HG02973 (cell line): Measurements from ENCODE around the gene GFRA1.
"Not testable (repeated sequence)": the region's sequence is repeated elsewhere in the genome, so short reads cannot be mapped to it uniquely, and the experiment has no call there.

Experiments
- ATAC-seq: cut with Tn5 transposase; IDR thresholded peaks from one replicate; pipeline ENCODE4 v1.9.1; 2021; ENCODE audit warnings: moderate library complexity; ENCODE audit not compliant: unreplicated experiment

GFRA1 gene

DNA sequence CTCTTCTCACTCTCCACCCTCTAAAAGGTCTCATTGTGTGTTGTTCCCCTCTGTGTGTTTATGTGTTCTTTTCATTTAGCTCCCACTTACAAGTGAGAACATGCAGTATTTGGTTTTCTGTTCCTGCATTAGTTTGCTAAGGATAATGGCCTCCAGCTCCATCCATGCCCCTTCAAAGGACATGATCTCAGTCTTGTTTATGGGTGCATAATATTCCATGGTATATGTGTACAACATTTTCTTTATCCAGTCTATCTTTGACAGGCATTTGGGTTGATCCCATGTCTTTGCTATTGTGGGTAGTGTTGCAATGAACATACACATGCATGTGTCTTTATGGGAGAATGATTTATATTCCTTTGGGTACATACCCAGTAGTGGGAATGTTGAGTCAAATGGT lies 107.1 kb downstream of the GFRA1 start:
- ATAC-seq, result not testable (repeated sequence)

DNA sequence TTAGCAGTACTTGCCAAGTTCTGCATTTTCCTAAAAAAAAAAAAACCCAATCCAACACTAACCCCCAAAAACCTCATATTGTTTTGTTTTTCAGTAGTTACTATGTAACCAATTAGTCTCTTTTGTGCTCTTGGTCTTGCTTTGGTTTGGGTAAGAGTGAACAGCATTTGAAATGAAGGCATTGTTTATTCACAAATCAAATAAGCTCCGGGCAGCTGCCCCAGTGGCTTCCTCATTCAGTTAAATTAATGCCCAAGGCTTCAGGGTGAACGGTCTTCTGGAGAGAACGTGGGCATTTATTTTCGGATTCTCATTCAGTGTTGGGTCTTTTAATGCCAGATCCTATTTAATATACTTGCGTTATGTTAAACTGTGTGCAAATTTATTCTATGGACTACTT lies 108.7 kb downstream of the GFRA1 start:
- no peak for ATAC-seq

DNA sequence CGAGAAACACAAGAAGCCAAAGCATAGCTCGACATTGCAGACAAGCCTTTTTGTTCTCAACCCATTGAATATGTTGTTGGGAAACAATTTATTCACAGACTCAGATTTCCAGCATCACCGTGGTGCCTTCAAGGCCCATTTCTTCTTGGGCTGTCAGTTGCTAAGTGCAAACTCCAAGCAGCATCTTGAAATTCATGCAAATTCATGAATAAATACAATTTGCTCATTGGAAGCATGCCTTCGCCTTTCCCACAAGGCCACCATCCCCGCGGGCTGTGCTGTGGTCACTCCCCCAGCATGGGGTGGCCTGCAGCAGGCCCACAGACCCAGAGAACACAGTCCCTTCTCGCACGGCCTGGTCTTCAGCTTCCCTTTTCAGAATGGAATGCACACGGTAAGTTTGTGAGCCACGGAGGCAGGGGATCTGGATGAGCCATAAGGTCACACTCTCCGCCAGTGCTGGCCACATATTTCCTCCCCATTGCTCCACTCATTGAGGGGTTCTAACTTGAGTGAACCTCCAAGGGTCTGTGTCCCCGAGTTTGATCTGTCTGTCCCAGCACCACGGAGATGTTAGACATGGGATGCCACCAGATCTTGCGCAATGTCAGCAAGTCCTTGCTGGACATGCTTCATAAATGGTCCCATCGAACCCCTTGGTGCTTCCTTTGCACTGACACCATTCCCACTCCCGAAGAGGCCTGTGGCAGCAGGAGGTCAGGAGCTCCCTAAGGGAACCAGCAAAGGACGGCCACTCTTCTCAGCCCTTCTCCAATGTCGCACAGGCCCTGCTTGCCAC lies 109.5 kb downstream of the GFRA1 start:
- ATAC-seq, result no peak

DNA sequence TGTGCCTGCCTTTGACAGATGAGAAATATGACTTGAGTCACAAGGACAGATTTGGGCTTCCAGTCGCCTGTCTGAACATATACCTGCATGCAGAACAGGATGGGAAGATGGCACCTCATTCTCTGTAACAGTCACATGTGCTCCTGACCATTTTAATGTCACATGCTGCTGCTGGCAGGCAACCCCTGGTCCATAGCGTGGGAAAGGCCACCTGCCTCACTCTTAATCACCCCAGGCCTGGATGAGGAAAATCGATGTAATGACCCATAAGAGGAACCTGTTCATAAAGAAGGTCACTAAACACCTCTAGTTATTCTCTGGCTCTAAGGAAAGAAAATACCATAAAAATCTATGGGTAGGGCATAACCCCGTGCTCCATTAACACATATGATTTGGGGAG lies 110.2 kb downstream of the GFRA1 start:
- ATAC-seq, result no peak

DNA sequence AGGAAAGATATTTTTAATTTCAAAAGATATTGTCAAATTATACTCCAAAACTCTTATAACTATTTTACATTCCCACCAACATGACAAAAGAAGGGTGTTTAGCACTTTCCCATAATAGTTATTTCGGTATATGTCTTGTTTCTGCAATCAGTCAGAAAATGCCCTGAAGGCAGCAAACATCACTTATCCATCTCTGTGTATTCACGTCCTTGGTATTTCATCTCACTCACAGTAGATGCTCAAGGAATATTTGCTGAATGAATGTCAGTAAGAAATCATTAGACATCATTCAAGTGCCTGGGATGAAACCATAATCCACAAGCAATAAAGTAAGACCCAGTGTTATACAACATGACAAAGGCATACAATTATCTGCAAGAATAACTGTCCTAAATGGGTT lies 112.7 kb downstream of the GFRA1 start:
- no peak for ATAC-seq

DNA sequence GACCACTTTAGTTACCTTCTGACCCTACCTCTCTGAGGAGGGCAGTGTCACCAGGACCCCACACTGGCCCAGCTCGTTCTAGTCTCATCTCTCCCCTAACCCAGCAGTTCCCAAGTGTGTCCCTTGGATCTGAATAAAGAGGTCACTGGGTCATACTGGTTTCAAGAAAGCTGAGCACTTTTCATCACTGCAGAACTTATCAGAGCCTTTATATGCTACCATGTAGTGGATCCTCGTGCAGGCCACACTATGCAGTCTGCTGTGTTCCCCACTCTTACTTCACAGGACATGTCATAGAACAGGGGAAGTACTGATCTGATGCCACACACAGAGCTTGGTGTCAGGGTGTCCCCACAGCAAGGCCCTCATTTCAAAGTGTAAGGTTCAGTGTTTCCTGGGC lies 113.8 kb downstream of the GFRA1 start:
- ATAC-seq, result no peak

DNA sequence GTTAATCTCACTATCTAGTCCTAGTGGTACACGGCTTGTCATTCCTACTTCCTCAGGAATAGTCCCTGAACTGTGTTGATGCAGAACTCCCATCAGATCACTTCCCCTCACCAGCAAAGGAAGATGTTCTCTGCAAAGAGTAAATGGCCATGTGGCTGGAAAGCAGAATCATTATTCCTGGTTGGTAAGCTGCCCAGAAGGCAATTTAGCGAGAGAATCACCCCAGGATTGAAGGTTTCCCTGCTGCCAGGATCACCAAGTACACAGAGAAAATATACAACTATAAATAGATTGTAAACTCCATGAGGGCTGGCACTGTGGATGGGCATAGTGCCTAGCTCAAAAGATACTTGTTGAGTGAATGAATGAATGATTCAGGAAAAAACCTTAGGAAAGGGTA lies 115.0 kb downstream of the GFRA1 start:
- no peak for ATAC-seq

DNA sequence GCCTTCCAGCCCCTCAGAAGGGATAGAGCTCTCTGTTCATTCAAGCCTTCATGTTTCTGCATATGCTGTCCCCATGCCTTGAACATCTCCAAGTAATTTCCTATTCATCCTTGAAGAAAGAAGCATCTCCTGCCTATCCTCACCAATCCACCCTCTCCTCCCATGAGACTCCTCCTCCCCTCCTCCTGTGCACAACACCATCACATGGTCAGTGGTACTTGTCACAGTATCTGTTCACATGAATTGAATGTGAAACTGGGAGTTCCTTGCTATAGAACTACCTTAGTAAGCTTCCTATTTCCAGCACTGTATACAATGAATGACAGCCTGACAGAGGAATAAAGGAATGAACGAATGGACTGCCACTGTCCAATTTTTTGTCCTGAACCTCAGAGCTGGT lies 115.5 kb downstream of the GFRA1 start:
- ATAC-seq, result no peak

DNA sequence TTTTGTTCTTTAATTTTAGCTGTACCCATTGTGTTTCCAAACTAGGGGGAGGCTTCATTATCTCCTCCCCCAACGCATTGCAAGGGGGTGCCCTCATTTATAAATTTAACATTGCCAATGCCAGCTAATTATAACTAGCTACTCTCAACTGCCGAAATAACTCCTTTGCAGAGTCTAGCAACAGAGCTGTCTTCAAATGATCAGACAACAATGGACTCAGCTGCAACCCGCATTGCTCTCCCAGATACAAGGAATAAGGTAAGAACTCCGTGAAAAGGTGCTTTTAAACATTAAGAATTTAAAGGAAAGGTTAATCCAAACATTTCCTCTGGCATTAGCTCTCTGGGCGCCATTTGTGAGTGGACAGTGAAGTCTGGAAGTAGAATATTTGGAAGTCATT lies 116.2 kb downstream of the GFRA1 start:
- ATAC-seq, result no peak

DNA sequence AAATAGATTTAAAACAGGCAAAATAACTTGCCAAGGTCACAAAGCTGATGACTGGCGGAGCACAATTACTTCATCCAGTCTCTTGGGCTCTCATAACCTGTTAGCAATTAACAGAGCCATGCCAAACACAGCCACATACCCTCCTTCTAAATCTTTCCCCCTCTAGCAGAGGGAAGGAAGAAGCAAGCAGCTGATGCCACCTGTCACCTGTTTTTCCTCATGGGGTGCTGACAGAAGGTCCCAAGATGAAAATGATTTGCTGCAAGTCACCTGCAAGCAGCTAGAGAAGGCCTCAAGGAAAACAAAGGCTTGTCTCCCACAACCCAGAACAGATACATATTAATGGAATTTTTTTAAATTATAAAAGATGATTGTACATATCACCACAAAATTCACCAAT lies 117.8 kb downstream of the GFRA1 start:
- ATAC-seq, result no peak

DNA sequence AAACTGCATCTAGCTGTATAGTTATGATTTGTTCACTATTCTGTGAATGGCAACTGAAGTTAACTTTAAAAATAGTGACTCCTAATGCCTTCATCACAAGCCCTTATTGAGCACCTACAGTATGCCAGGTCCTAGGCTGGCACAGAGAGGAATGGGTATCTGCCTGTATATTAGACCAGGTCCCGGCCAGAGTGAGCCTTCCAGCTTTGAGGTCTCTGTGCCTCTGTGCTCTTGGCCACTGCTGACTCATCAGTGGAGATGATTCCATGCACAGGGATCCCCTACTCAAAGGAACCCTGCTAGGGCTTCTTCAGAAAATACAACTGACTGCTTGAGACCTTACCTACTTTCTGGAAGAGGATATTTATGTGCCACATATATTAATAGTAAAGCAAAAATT lies 118.4 kb downstream of the GFRA1 start:
- no peak for ATAC-seq

DNA sequence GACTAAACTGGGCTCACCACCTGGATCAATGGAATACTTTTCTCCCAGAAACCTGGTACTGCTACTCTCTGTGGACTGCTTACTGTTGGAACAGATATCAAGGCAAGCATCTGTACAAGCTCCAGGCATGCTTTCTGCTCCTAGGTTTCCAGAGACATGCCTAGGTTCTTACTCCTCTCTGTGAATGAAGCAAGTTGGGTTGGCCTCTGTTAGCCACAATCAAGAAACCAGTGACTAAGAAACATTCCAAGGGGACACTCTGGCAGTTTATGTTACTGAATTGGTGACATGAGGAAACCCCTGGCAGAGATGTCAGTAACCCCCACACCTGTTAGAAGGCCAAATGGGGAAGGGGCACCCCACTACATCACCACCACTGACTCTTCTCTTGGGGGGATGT lies 121.9 kb downstream of the GFRA1 start:
- no peak for ATAC-seq

DNA sequence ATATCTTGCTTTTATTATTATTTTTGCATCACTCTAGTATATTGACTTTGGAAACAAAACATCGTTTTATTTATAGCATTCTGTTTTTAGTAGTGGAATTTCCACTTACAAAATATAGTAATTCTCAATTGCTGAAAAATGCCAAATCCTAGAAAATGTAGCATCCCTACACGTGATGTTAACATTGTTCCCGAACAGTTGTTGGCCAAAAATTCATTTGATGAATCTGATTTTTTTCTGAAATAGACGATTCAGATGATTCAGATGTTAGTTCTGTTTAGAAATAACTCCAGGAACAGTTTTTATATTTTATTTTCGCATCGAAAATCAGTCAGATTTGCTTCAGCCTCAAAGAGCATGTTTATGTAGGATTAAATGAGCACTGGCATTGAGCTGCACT lies 122.4 kb downstream of the GFRA1 start:
- no peak for ATAC-seq

DNA sequence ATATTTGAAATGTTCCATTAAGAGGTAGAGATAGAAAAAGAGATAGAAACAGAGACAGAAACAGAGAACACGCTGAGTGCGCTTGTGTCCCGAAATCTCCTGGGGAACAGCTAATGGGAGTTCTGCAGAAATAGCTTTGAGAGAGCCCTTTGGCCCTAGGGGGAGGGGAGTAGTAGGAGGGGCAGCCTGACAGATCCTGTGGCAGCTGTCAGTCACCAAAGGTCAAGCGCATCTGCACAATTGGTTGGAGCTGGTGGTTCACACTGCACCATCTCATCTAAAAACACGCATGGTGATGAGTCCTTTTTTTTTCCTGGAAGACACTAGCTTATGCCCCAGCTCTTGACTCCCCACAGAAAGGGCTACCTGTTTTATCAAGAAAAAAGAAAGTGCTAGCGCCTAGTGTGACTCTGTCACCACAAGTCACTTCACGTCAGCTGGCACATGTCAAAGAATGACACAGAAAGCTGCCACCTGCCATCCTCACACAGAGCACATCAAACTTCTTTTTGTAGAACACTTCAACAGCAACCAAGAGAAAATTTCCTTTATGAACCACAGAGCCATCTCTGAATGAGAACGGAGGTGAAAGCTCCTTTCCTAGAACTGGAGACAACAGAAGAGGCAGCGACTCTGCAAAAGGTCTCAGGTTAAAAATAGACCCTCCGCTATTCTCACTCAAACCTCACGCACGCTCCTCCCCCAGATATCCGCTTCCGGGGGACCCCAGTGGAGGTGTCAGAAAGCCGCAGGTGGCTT lies 125.7 kb downstream of the GFRA1 start:
- ATAC-seq, result peak; percentile 69

DNA sequence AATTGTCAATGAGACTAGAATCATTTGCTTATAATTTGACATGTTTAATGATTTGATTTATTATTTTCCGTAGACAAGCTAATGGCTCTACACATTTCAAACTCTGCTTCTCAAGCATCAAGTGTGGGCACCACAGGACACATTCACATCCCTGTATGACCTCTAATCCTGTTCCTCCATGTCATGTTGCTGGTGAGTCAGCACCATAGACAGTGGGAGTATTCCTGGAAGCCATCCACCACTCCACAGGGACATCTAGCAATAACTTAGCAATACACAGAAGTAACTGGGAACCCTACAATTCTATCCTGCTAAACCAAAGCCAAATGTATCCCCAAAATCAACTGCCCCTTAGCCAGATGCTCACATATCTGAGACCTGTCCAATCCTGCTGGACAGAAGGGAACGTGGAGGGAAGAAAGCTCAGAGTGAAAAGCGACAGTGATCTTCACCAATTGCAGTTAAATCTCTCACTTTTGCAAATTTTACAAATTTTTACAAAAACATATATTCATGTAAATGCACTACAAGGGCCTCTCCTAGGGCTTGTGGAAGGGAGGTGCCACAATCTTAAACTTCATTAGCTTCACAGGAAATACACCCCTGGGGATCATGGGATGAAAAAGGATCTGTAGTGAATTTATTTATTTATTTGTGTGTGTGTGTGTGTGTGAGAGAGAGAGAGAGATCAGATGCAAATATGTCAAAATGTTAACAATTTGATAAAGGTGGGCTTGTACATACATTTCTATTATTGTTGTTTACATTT lies 126.5 kb downstream of the GFRA1 start:
- no peak for ATAC-seq

DNA sequence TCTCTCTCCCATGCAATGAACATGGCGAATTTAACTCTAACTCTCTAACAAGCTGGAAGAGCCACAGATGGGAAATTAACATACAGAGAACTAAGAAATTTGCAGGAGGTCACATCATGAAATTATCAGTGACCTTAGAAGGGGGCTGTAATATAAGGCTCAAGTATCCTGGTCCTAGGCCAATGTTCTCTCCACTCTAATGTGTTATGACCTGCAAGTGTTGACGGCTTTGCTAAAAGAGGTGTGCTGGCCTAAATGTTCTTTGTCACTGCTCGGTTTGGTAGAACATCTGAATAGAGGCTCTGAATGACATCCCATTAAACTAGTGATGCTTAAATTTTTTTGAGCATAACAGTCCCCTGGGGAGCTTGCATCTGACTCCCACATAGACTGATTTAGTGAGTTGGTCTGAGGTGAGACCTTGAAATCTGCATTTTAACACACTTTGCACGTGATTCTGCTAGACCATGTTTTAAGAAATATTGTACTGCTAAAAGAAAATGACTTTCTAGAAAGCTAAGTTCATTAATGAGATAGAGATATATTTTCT lies 129.3 kb downstream of the GFRA1 start:
- ATAC-seq, result no peak

DNA sequence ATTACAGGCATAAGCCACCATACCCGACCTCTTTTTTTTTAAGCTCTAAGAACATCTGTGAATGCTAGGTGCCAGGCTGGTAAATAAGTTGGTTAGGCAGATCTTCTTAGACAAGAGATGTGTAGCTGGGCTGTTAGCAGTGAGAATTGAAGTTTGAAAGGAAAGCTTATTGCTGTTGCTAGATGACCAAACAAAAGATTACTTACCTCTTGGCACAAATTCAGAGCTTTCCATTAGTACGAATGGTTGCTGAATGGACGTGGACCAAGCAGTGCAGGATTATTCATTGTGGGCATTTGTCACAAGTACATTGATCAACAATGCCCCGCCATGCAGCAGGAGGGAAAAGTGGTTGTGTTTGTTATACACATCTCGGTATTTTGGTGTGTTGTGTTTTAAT lies 131.2 kb downstream of the GFRA1 start:
- ATAC-seq, result no peak

DNA sequence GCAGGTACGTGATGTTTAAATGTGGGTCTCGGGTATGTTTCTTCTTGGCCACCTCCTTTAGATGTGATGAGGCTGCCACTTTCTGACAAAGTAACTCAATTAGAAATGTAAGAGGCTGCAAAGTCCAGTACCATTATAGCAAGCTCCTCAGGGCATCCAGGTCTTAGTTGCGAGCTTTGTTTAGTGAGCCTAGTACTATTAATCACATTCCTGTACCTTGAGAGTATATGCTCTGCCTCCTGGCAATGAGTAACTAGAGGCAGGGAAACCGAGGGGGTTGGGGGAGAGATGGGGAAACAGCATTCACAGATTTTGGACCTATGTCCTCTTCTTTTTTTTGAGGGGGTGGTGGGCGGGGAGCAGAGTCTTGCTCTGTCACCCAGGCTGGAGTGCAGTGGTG lies 131.8 kb downstream of the GFRA1 start:
- no peak for ATAC-seq

DNA sequence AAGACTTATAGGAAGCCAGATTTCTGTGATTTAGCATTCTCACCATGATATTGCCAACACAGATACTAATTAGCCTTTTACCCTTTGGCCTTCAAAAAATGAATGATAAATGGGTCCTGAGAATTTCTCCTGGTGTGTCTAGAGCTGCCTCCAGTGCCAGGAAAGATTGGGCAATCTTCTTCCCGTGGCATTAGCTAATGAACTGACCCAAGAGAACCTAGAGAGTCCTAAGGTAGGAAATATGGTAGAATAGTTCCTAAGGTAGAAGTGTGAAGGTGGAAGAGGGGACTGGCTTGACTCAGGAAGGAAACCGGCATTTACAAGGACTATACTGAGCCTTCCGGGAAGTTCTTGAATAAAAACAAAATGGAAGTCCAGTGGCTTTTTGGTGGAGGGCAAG lies 133.1 kb downstream of the GFRA1 start:
- ATAC-seq, result no peak

DNA sequence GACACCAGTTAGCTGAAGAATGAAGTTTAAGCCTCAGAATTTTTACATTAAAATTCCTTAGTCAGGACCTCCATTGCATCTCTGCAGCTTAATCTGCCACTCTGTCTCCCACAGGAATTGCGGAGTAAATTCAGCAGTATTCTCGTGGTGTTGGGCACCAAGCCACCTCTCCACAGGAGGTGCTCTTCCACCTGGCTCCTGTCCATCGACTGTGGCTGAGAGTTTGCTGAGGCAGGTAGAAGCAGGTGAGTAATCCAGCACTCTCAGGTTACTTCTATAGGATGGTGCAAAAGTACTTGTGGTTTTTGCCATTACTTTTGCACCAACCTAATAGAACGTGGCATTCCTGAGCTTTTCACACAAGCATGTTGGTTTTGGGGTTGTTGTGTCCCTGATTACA lies 134.1 kb downstream of the GFRA1 start:
- ATAC-seq, result no peak

DNA sequence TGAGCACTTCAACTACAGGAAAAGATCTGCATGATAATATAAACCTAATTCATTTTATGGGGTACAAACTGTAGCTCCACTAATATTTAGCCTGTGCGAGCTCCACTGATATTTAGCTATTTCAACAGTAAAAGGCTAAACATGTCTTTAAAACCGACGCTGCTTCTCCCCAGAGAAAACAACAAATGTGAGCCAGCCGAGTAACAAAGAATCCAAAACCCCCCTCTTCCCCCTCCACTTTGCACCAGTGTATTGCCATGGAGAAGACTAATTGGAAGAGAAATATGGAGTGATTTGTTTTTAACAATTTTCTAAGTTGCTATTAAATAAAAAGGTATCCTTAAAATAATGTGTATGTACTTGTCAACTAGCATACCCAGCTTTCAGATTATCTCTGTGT lies 136.7 kb downstream of the GFRA1 start:
- no peak for ATAC-seq

DNA sequence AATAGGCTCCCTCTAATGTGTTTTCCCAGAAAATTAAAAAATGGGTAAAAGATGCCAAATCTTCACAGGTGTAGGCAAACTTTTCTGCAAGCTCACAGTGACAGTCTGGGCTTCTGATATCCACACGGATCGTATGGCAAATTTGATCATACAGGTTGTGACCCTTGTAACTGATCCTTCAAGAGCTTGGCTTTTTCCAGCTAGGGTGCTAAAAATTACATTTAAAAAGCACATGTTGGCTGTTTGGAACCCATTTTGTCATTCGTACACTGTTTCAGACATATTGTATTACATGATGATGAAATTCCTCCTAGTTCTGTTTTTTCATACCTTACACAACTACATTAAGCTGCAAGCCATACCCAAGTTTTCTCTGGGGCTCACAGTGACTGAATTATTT lies 138.7 kb downstream of the GFRA1 start:
- ATAC-seq, result no peak
